HG03558 (cell line): ENCODE data around the gene CCR1.

Experiments
- ATAC-seq: cut with Tn5 transposase; IDR thresholded peaks from one replicate; pipeline ENCODE4 v1.9.1; 2021; ENCODE audit warnings: moderate number of reproducible peaks; ENCODE audit not compliant: unreplicated experiment; ENCODE audit errors: extremely low read depth

Gene CCR1

GRCh38 chr3:46208167-46208704, at the start of gene CCR1:
Gene CCR1, minus strand, starts transcription at chr3:46208313. Its CDS starts 4,000 bp downstream, at chr3:46204313.
- no peak for ATAC-seq

GRCh38 chr3:46252980-46253379, 44.9 kb upstream of the CCR1 start:
- no peak for ATAC-seq

GRCh38 chr3:46245146-46245545, 37.0 kb upstream of the CCR1 start:
- no peak for ATAC-seq

- no peak for ATAC-seq
These were observed 35.4 kb upstream of the CCR1 start for GRCh38 chr3:46243560-46243959.

- ATAC-seq: no peak
These were observed 34.0 kb upstream of the CCR1 start, which contains the start of gene CCR3 for GRCh38 chr3:46242120-46242519. Gene CCR3, plus strand, starts transcription at chr3:46242460. Its CDS starts 22,699 bp downstream, at chr3:46265159.

GRCh38 chr3:46239952-46240351, 31.8 kb upstream of the CCR1 start:
- ATAC-seq: no peak

GRCh38 chr3:46239301-46239938, 31.3 kb upstream of the CCR1 start:
- ATAC-seq: no peak

GRCh38 chr3:46238386-46238785, 30.3 kb upstream of the CCR1 start:
- ATAC-seq: no peak

GRCh38 chr3:46236294-46237054, 28.4 kb upstream of the CCR1 start:
- no peak for ATAC-seq

- no peak for ATAC-seq
These were observed 27.3 kb upstream of the CCR1 start for GRCh38 chr3:46235425-46235824.

- no peak for ATAC-seq
These were observed 25.1 kb upstream of the CCR1 start for GRCh38 chr3:46233194-46233593.

- ATAC-seq: no peak
These were observed 23.2 kb upstream of the CCR1 start for GRCh38 chr3:46231323-46231722.

GRCh38 chr3:46228260-46229242, 20.4 kb upstream of the CCR1 start:
- no peak for ATAC-seq

- no peak for ATAC-seq
These were observed 14.5 kb upstream of the CCR1 start for GRCh38 chr3:46222435-46223161.

GRCh38 chr3:46221938-46222337, 13.8 kb upstream of the CCR1 start:
- no peak for ATAC-seq

GRCh38 chr3:46221391-46221790, 13.3 kb upstream of the CCR1 start:
- ATAC-seq: no peak

GRCh38 chr3:46218196-46218709, 10.1 kb upstream of the CCR1 start:
- ATAC-seq: no peak

GRCh38 chr3:46215810-46216414, 7.8 kb upstream of the CCR1 start:
- no peak for ATAC-seq

- ATAC-seq: no peak
These were observed 6.7 kb upstream of the CCR1 start for GRCh38 chr3:46214751-46215352.
